SU-DHL-6 (cell line): ENCODE data around the gene GNAQ.

Experiments used
- H2AFZ ChIP-seq: fragments of 200-600 bp; sonication (generic); 2 replicates; pipeline ENCODE4 v1.6.1; 2014; ENCODE audit warnings: low read depth, mild to moderate bottlenecking, moderate library complexity, mixed read lengths, antibody characterized with exemption, low read length; ENCODE audit not compliant: severe bottlenecking
- H3F3A ChIP-seq: fragments of 200-600 bp; shearing (Covaris generic); 2 replicates; pipeline ENCODE4 v1.6.0; 2016; ENCODE audit warnings: antibody characterized with exemption, mild to moderate bottlenecking; ENCODE audit not compliant: insufficient read depth
- H3K27ac ChIP-seq: fragments of 200-600 bp; sonication (generic); 2 replicates; pipeline ENCODE4 v1.5.1; 2016; ENCODE audit warnings: low read depth, mild to moderate bottlenecking, low read length, moderate library complexity, mixed read lengths
- H3K27me3 ChIP-seq: fragments of 200-600 bp; sonication (generic), shearing (Covaris generic); 2 replicates; pipeline ENCODE4 v1.6.0; 2014; ENCODE audit warnings: mild to moderate bottlenecking, low read length
- H3K36me3 ChIP-seq: fragments of 200-600 bp; sonication (generic); 2 replicates; pipeline ENCODE4 v1.6.1; 2014; ENCODE audit warnings: mild to moderate bottlenecking, low read length, mixed read lengths
- H3K4me2 ChIP-seq: fragments of 300-600, 200-600 bp; shearing (Covaris generic), sonication (generic); 2 replicates; pipeline ENCODE4 v1.6.0; 2014; ENCODE audit warnings: low read length, low read depth, mild to moderate bottlenecking; ENCODE audit not compliant: poor library complexity, severe bottlenecking
- H3K4me3 ChIP-seq: fragments of 200-600 bp; sonication (generic); 2 replicates; pipeline ENCODE4 v1.5.1; 2014; ENCODE audit warnings: antibody characterized with exemption, low read length, mild to moderate bottlenecking, mixed read lengths; ENCODE audit not compliant: insufficient read depth, poor library complexity, severe bottlenecking
- H3K79me2 ChIP-seq: fragments of 200-600 bp; sonication (generic); 2 replicates; pipeline ENCODE4 v1.6.1; 2014; ENCODE audit warnings: mild to moderate bottlenecking, low read length, moderate library complexity; ENCODE audit not compliant: insufficient read depth
- H3K9ac ChIP-seq: fragments of 200-600 bp; sonication (generic); 2 replicates; pipeline ENCODE4 v1.7.0; 2014; ENCODE audit warnings: mild to moderate bottlenecking, low read length
- H3K9me2 ChIP-seq: fragments of 200-600 bp; sonication (generic); replicated peaks from 2 replicates; pipeline ENCODE4 v1.6.1; 2014; ENCODE audit warnings: low read length; ENCODE audit not compliant: insufficient read depth
- H3K9me3 ChIP-seq: fragments of 200-600 bp; sonication (generic); 2 replicates; pipeline ENCODE4 v1.6.1; 2014; ENCODE audit warnings: low read length, mixed read lengths; ENCODE audit not compliant: insufficient read depth
- H4K20me1 ChIP-seq: fragments of 200-600 bp; sonication (generic); 2 replicates; pipeline ENCODE4 v1.6.1; 2014; ENCODE audit warnings: low read depth, mild to moderate bottlenecking, antibody characterized with exemption, low read length, moderate library complexity, mixed read lengths
- EZH2phosphoT487 ChIP-seq: fragments of 200-600 bp; sonication (generic), shearing (Covaris generic); conservative IDR thresholded peaks from 2 replicates; pipeline ENCODE4 v1.6.1; 2018; ENCODE audit warnings: mild to moderate bottlenecking, antibody characterized with exemption, low read length, moderate library complexity, mixed read lengths
- TF ChIP-seq, protein P1 (sequence below): fragments of 200-600 bp; sonication (generic); IDR thresholded peaks from one replicate; pipeline ENCODE4 v1.5.1; 2017; ENCODE audit warnings: antibody characterized with exemption, mild to moderate bottlenecking, low read length, moderate library complexity; ENCODE audit not compliant: insufficient read depth, poor library complexity, severe bottlenecking

Gene GNAQ

DNA sequence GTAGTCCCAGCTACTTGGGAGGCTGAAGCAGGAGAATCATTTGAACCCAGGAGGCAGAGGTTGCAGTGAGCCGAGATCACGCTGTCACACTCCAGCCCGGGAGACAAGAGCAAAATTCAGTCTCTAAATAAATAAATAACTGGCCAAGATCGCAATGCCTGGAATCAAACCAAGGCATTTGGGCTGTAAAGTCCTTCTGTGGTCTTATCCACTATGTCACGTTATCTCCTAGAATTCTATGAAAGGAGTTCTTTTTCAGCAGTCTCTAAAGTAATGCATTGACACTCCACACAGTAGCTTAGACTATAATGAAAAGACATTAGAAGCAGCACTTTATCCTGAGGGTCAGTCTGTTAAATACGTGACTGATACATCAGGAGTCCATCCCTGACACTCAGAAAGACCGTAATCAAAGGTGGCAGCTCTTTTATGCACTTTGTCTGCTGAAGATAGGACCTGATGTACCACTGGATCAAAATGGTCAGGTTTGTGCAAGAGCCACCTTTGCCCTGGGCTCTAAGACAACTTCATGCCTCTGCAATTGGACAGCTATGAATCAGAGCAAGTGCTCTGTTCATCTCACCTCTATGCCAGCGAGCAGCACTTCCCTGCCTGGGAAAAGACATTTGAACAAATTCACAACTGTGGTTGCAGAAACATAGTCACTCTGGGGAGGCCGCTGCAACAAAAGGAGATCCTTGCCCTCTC is 351.8 kb downstream of the GNAQ start:
- H3K9ac ChIP-seq = no peak overlapping the region
- H3K79me2 ChIP-seq = no peaks in the 10 kb centered on the region
- no peak overlapping the region for H2AFZ ChIP-seq
- H3K9me2 ChIP-seq = no peaks in the 10 kb centered on the region
- H4K20me1 ChIP-seq = no peaks in the 10 kb centered on the region
- H3K27me3 ChIP-seq = no peaks in the 10 kb centered on the region
- H3K9me3 ChIP-seq = no peaks in the 10 kb centered on the region
- TF ChIP-seq, protein P1, sequence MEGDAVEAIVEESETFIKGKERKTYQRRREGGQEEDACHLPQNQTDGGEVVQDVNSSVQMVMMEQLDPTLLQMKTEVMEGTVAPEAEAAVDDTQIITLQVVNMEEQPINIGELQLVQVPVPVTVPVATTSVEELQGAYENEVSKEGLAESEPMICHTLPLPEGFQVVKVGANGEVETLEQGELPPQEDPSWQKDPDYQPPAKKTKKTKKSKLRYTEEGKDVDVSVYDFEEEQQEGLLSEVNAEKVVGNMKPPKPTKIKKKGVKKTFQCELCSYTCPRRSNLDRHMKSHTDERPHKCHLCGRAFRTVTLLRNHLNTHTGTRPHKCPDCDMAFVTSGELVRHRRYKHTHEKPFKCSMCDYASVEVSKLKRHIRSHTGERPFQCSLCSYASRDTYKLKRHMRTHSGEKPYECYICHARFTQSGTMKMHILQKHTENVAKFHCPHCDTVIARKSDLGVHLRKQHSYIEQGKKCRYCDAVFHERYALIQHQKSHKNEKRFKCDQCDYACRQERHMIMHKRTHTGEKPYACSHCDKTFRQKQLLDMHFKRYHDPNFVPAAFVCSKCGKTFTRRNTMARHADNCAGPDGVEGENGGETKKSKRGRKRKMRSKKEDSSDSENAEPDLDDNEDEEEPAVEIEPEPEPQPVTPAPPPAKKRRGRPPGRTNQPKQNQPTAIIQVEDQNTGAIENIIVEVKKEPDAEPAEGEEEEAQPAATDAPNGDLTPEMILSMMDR = no peak
- no peak for TF ChIP-seq EZH2phosphoT487
- no peak overlapping the region for H3K4me3 ChIP-seq
- no peaks in the 10 kb centered on the region for H3F3A ChIP-seq
- no peaks in the 10 kb centered on the region for H3K36me3 ChIP-seq
- H3K4me2 ChIP-seq = no peak overlapping the region
- no peak overlapping the region for H3K27ac ChIP-seq

DNA sequence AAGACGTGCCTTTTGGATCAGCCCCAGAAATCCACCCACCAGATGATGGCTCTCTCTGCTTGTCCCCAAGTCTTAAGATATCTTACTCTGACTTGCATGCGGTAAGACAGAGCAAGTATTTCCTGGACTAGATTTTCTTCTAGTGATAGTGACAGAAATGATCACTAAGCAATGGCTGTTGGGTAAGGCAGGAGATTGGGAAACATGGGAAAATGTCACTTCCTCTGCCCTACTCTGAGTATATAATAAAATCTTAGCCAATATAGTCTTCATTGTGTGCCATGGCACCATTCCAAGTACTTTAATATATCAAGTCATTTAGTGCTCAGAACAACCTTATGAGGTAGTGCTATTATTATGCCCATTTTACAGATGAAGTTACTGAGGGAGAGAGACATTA is 352.5 kb downstream of the GNAQ start:
- TF ChIP-seq, protein P1 = no peak
- no peak for TF ChIP-seq EZH2phosphoT487
- H3K4me3 ChIP-seq = no peak overlapping the region
- H3K36me3 ChIP-seq = no peaks in the 10 kb centered on the region
- H3K79me2 ChIP-seq = no peaks in the 10 kb centered on the region
- no peak overlapping the region for H3K4me2 ChIP-seq
- H3K27me3 ChIP-seq = no peaks in the 10 kb centered on the region
- no peaks in the 10 kb centered on the region for H3K9me3 ChIP-seq
- H3F3A ChIP-seq = no peaks in the 10 kb centered on the region
- H4K20me1 ChIP-seq = no peaks in the 10 kb centered on the region
- H2AFZ ChIP-seq = no peak overlapping the region
- H3K9me2 ChIP-seq = no peaks in the 10 kb centered on the region
- H3K9ac ChIP-seq = no peak overlapping the region
- no peak overlapping the region for H3K27ac ChIP-seq

DNA sequence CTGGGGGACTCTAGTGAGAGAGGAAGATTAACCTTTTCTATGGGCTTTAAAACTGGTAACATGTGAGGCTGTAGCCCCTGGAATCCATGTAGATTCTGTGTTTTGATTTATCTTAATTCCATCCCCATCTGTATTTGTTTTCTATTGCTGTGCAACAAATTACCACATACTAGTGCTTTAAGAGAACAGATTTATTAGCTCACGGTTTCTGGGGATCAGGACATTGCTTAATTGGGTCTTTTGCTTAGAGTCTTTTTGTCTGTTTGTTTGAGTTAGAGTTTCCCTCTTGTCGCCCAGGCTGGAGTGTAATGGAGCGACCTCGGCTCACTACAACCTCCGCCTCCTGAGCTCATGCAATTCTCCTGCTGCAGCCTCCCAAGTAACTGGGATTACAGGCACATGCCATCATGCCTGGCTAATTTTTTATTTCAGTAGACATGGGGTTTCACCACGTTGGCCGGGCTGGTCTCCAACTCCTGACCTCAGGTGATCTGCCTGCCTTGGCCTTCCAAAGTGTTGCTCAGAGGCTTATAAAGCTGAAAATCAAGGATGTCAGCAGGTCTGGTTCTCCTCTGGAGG is 353.6 kb downstream of the GNAQ start:
- Histone ChIP-seq H3K27ac (no peak overlapping the region), H3K4me2 (no peak overlapping the region), H3K9me2 (no peaks in the 10 kb centered on the region), H3K9ac (no peak overlapping the region), H3K36me3 (no peaks in the 10 kb centered on the region), H2AFZ (no peak overlapping the region), H3K4me3 (no peak overlapping the region), H3K9me3 (no peaks in the 10 kb centered on the region), H3F3A (no peaks in the 10 kb centered on the region), H3K27me3 (no peaks in the 10 kb centered on the region), H4K20me1 (no peaks in the 10 kb centered on the region), H3K79me2 (no peaks in the 10 kb centered on the region)
- TF ChIP-seq, protein P1 = no peak
- no peak for TF ChIP-seq EZH2phosphoT487
